HG03025 (cell line): ENCODE data around the gene ST6GALNAC3.

ENCODE experiments used
- ATAC-seq: cut with Tn5 transposase; IDR thresholded peaks from one replicate; pipeline ENCODE4 v1.9.1; 2021; ENCODE audit warnings: mild to moderate bottlenecking, moderate library complexity; ENCODE audit not compliant: unreplicated experiment, low FRiP score

ST6GALNAC3 gene

DNA sequence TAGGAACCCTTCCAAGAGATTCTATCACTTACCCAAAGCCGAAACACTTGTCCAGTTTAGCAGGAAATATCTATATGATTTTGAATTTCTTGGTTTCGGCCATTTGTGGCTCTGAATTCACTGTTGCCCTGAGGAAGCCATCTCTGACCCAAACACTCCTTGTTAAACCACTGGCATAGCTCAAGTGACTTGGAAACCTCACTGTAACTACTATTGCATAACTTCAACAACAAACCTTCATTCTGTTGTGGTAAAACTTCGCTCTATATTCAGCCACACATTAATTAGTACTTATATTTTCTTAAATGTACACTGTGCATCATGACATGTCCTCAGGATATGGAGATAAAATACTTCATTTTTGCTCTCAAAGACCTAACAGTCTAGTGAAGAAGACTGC is 63.2 kb downstream of the ST6GALNAC3 start:
- no peak for ATAC-seq

DNA sequence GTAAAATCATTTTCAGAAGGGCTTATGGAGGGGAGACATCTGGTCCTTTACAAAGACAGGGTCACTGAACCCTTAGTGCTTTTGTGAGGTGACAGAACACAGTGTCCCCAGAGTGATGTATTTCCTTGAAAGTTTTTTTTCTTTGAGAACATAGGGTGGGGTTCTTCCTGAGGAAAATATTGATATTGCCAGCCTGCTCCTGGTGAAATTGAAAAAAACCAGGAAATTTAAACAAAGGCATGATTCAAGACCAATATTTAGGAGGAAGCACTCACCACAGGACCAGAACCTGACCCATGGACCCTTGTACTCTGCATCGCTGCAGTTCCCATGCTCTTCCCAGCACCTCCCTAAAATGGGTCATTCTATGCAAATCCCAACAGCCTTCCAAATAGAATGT is 63.7 kb downstream of the ST6GALNAC3 start:
- no peak for ATAC-seq

DNA sequence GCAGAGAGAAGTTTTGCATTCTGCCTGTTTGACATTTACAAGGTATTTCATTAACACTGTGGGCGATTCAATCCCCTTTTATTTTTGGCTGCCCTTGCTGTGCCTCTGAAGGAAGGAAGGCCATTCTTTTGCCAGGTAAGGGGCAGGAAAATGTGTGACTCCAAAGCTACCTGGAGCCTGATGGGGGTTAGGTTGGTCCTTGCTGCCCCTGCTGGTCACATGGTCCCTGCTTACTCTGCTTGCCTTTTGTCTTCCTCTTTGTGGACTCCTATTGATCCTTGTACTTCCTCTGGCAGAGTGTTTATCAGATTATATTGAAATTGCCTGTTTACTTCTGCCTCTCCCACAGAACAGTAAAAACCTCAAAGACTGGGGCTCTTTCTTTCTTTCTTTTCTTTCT is 65.7 kb downstream of the ST6GALNAC3 start:
- ATAC-seq, result no peak

DNA sequence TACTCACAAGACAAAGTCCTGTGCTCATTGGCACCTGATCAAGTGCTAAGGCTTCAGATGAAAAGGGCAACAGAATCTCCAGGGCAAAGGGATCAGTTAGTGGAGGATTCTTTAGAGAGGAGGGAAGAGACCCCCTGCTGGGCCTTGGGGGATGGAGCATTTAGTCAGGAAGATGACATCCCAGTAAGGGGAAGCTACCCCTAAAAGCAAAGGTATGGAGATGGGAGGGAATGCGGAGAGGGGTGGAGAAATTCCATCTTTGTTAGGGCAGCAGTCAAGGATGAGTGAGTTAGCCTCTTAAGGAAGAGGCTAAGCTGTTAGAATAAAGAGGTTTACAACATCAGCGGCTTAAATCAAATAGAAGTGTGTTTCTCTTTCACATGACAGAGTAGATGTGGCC is 67.4 kb downstream of the ST6GALNAC3 start:
- ATAC-seq, result no peak

DNA sequence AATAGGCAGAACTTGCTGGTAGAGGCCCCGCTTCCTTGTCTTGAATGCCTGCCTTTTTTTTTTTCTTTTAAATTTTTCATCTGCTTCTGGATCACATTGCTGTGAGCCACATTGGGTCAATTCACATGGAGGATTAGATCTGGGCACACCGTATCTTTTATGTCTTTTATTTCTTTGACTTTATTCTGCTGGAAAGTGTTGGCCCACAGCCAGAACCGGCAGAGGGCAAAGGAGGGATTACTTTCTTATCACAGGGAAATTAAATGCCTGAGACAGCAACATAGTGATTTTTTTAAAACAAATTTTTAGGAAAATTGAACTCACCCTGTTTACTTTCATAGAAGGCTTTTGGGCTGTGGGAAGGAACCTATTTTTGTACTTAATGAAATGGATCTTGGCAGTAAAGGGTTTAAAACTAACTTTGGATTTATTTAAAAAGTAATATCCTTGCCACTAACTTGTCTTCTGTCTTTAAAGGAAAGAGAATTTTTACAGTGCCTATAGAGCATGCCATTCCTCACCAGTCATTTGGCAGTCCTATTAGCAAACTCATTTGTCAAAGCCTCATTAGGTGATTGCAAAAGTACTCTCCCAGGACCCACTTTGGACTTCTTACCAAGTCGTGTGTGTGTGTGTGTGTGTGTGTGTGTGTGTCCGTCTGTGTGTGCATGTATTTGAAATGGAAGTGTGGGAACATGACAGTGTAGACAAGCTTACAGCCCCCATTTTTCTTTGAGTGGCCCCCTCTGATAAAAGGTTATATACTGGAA is 68.4 kb downstream of the ST6GALNAC3 start:
- ATAC-seq, result no peak

DNA sequence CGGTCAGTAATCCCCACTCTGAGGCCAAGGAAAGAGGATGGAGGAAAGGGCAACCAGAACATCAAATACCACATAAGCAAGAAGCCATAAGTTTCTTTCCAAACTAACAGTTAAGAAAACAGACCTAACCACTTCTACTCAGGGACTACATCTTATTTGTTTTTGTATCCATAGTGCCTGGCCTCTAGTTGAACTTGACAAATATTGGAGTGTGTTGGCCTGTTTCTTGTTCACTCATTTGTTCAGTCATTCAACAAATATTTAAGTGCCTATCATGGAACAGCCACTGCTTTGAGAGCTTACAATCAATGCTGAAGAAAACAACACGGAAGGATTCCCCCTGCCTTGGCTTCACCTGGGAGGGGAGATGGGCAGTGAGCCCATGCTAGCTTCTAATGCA is 69.7 kb downstream of the ST6GALNAC3 start:
- ATAC-seq, result no peak

DNA sequence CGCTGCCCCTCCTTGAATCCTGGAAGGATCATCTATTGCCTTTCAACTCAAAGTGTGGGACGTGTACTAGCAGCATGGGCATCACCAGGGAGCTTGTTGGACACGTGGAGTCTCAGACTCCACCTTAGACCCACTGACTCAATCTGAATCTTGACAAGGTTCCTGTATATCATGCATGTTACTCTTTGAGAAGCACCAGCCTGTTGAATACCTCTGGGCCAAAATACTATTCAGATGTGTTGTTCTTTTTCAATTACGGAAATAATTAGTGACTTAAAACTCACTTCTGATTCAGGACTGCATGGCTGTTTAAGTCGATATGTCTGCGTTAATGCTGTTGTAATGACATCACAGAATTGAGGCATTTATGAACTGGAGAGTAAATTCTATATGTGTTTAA is 70.8 kb downstream of the ST6GALNAC3 start:
- no peak for ATAC-seq

GRCh38 chr1:76146184-76146583 is 71.6 kb downstream of the ST6GALNAC3 start:
- ATAC-seq, result no peak

DNA sequence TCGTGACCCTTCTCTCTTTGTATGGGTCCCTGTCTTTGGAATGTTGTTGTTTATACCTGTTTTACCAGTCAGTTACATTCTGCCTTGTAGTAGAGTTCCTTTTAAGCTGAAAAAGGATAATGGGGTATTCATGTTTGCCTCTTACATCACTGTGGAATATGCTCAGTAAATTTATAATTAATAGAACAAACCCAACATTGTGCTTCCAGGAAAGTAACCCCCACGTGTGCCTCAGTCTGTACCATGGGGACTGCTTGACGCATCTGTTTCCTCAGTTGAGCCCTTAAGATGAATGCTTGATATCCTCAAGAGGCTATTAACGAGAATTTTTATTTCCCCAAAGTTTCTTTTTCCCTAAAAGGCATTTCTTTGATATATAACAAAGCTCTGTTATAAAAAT is 73.4 kb downstream of the ST6GALNAC3 start:
- no peak for ATAC-seq

DNA sequence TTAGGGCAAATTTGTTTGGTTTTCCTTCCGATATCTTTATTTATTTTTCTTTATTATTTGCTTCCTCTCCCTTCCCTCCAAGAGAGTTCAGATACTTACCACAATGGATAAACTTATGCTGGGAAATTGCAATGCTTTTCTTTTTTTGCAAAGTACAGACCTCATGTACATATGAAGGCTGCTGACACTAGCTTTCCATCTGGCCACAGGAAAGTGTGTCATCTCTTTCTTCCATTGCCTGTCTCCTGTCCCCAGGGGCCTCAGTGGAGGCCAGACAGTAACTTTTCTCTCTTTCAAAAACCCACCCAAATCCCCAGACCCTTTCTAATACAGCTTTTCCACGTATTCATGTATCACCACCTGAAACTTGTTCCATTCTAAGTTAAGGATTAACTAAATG is 73.9 kb downstream of the ST6GALNAC3 start:
- ATAC-seq, result no peak

GRCh38 chr1:76153841-76154205 is 79.3 kb downstream of the ST6GALNAC3 start:
- ATAC-seq, result no peak

DNA sequence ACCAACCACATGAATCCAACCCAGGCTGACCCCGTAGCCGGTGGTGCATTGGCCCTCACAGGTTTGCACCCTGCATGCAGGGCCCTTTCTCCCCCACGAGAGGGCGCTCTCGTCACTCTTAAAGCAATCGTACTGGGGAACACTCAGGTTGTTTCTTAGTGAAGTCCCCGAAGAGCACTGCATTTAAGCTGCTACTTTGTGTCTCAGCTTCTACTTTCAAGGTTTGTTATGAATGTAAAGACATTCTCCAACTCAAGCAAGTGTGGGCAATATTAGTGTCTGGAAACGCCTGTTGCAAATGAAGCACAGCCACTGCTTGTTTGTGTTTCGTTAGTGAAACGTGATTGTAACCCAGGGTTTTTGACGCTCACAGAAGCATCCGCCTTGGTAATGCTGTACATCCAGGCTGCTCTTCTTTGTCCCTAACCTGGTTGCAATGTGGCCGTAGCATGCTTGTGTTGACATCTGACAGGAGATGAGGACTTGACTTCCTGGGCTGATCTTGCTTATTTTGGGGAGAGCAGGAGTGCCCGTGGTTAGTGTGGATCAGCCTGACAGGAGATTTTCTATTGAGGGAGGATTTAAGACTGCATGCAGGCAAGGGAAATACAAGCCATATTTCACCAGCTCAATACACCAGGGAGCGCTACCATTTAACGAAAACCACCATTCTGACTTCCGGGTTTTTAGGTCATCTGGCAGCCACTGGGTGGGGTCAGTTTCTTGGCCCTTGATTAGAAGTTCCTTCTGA is 79.8 kb downstream of the ST6GALNAC3 start:
- ATAC-seq, result peak; percentile 98

DNA sequence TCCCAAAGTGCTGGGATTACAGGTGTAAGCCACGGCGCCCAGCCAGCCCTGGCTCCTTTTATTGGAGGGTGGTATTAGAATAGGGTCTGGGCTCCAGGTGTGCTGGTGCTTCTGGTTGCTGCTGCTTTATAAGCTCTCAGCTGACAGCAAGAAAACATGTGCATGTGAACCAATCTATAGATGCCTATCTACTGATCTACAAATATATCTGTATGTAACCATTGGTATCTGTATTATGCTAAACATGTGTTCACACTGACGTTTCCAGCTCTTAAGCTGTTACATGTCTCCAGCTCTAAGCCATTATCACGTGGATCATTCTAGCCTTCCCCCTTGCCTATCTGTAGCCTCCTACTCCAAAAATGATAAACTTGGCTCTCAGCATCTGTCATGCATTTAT is 82.4 kb downstream of the ST6GALNAC3 start:
- ATAC-seq, result no peak

- ATAC-seq, result no peak
Observed at GRCh38 chr1:76158126-76158525, 83.6 kb downstream of the ST6GALNAC3 start.

DNA sequence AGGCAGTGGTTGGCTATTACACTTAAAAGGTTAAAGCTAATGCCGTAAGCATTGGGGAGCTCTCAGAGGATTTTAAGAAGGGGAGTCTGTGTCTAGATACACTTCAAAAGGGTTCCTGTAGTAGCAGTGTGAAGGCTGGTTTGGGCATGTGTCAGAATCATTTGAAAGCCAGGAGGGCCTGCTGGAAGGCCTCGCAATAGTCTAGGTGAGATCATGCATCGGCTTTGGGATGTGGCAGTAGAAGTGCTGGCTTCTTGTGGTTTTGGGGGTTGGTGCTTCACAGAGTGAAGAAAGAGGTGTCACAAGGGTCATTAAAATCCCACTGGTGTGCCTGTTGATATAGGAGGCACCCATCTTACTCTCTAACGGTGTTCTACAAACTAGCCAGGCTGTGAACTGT is 85.7 kb downstream of the ST6GALNAC3 start:
- ATAC-seq, result no peak

DNA sequence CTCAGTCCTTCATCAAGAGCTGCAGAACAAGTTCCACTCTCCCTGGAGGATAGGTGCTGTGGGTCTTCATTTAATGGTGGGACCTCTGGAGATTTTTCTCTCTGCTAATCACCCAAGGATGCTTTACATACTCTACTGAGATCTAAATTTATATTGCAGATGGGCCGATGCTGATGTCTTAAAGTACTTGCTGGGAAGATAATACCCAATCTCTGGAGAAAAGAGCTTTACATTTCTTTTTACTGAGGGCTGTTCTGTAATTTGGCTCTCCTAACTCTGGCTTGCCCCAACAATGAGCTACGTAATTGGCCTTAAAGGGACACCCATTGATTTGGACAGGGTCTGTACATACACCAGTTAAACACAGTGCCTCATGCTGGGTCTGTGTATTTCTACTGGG is 86.9 kb downstream of the ST6GALNAC3 start:
- no peak for ATAC-seq

- ATAC-seq, result no peak
Observed at GRCh38 chr1:76162254-76162653, 87.7 kb downstream of the ST6GALNAC3 start.

DNA sequence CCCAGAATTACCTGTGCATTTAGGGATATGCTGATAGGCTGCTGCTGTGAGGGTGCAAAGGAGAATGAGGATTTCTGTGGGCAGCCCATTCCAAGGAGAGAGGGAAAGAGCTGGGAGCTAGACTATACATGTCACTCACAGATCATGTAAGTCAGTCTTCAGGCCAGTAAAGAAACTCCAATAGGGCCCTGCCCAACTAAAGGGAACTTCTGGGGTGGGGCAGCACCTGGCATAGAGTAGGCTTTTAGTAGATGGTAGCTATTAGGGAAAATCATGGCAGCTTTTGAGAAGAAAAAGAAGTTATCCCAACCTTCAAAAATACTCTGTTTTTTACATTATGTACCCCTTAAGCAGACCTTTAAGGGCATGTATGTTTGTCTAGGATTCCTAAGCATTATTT is 89.6 kb downstream of the ST6GALNAC3 start:
- no peak for ATAC-seq

- ATAC-seq, result no peak
Observed at GRCh38 chr1:76170084-76170483, 95.5 kb downstream of the ST6GALNAC3 start.

GRCh38 chr1:76170513-76170912 is 96.0 kb downstream of the ST6GALNAC3 start:
- ATAC-seq, result no peak

- ATAC-seq, result no peak
Observed at GRCh38 chr1:76176000-76176399, 101.5 kb downstream of the ST6GALNAC3 start.

GRCh38 chr1:76177615-76178014 is 103.1 kb downstream of the ST6GALNAC3 start:
- ATAC-seq, result no peak
